HG03159 (cell line): ENCODE results near the gene IVNS1ABP.

ENCODE experiments used
- ATAC-seq: cut with Tn5 transposase; IDR thresholded peaks from one replicate; pipeline ENCODE4 v1.9.1; 2021; ENCODE audit warnings: mild to moderate bottlenecking, moderate library complexity; ENCODE audit not compliant: unreplicated experiment

IVNS1ABP gene

DNA sequence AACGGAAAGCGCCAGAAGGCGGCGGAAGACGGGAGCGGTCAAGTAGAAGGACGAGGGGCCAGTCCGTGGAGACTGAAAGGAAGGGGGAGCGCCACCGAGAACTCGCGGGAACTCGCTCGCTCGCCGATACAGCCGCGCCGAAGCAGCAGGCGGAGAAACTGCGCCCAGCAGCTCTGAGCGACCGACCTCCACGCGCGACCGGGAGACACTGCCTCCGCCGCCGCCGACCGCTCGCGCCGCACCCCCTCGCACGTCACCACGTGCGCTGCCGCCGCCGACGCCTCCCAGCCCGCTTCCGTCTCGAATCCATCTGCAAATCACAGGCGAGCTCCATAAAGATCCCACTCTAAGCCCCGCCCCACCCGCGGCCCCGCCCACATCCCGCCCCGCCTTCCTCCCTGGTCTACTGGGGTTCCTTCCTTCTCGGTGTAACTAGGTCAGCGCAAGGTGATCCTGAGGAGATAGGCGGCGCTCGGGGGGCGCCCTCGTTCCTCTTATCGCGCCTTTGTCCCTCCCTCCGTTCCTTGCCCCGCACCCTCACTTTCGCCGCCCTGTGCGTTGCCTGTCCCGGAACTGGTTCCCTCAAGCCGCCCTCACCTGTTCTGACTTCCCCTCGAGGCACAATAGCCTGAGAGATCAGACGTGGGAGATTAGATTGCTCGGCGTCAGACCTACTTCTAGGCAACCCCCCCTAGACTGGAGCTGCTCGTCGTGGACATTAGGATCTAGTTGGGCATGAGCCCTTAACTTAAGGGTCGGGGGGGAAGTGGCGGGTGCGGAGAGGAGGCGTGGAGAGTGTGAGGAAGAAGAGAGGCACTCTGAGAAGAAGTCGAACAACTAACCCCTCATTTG lies at the start of gene IVNS1ABP:
TSS of gene IVNS1ABP (minus strand) at position 210 of the 852 bp plus-strand sequence. CDS start 7,750 bp downstream, outside the sequence.
- peak; percentile 67 for ATAC-seq

DNA sequence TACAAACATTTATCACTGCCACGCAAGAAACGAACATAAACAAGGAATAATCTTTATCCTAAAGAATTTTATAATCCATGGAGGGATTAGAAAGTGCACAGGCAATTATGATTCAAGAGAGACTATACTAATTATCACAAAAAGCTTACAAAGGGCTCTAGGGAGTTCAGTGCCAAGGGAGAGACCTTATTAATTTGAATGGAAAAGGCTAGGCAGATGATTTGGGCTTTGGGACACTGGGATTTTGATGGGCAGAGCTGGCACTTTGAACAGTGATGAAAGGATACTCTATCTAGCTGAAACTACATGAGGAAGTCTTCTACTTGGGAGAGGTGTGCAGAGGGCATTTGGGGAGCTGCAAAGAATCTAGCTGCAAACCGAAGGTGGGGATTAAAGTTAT lies 48.9 kb upstream of the IVNS1ABP start:
- ATAC-seq, result no peak

DNA sequence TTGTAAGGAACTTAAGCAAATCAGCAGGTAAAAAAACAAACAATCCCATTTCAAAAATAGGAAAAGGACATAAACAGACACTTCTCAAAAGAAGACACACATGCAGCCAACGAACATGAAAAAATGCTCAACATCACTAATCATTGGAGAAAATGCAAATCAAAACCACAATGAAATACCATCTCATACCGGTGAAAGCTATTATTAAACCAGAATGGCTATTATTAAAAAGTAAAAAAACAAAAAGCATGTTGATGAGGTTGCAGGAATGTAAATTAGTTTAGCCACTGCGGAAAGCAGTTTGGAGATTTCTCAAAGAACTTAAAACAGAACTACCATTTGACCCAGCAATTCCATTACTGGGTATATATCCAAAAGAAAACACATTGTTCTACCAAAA lies 47.5 kb upstream of the IVNS1ABP start:
- ATAC-seq, result peak; percentile 56

DNA sequence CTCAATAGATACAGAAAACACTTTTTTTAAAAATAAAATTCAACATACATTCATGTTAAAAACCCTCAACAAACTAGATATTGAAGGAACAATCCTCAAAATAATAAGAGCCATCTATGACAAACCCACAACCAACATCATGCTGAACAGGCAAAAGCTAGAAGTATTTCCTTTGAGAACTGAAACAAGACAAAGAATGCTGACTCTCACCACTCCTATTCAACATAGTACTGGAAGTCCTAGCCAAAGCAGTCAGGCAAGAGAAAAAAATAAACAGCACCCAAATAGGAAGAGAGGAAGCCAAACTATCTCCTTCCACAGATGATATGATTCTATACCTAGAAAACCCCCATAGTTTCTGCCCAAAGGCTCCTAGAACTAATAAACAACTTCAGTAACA lies 46.2 kb upstream of the IVNS1ABP start:
- ATAC-seq, result no peak

DNA sequence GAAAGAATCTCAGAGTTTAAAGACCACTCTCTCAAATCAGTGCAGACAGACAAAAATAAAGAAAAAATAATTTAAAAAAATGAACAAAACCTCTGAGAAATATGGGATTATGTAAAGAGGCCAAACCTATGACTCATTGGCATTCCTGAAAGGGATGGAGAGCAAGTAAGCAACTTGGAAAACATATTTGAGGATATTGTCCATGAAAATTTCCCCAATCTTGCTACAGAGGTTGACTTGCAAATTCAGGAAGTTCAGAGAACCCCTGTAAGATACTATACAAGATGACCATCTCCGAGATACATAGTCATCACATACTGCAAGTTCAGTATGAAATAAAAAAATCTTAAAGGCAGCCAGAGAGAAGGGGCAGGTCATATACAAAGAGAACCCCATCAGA lies 43.7 kb upstream of the IVNS1ABP start:
- no peak for ATAC-seq

DNA sequence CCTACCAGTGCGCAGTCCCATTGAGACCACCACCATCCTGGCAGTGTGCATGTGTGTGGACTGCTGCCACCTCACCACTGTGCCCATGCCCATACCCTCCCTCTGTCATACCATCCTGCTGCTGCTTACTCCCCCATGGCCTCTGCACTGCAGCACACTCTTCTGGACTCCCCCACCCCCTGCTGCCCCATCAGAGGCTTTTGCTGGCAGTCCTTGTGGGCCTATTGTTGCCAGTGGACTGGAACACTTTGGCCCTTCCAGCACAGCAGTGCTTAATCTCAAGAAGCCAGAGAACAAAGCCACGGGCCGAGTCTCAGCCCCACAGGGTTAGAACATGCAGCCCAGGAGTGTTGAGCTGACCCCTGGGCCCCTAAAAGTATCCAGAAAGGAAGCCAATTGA lies 41.9 kb upstream of the IVNS1ABP start:
- ATAC-seq, result no peak

DNA sequence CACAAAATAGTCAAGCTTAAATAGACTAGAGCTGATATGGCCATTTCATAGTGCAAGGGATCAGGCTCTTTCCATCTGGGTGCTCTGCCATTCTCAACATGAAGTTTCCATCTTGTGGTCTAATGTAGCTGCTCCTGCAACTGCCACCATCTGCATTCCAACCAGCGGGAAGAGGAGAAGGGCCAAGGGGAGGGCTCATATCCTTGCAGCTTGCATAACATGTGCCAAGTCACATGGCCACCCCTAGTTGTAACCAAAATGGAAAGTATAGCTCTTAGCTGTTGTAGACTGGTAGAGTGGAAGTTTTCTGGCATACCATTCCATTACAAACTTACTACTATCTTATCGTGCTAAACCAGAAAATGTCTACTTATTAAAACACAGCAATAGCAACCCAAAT lies 38.9 kb upstream of the IVNS1ABP start:
- ATAC-seq, result no peak

DNA sequence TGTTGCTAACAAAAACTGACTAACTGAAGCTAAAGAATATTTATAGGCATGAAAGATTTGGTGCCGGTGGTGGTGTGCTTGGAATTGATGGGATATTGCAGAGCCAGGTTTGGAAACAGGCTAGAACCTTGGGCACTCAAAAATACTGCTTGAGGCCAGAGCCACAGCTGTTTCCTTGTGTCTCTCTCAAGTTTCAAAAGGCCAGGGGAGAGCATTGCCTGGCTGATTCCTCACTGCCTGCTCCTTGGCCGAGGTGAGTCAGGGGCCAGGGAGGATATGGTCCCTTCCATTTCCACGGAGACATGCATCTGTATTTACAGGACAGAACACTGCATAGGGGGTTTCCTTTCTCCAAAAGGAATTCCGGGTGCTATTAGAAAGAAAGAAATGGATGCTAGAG lies 36.1 kb upstream of the IVNS1ABP start:
- ATAC-seq, result no peak

DNA sequence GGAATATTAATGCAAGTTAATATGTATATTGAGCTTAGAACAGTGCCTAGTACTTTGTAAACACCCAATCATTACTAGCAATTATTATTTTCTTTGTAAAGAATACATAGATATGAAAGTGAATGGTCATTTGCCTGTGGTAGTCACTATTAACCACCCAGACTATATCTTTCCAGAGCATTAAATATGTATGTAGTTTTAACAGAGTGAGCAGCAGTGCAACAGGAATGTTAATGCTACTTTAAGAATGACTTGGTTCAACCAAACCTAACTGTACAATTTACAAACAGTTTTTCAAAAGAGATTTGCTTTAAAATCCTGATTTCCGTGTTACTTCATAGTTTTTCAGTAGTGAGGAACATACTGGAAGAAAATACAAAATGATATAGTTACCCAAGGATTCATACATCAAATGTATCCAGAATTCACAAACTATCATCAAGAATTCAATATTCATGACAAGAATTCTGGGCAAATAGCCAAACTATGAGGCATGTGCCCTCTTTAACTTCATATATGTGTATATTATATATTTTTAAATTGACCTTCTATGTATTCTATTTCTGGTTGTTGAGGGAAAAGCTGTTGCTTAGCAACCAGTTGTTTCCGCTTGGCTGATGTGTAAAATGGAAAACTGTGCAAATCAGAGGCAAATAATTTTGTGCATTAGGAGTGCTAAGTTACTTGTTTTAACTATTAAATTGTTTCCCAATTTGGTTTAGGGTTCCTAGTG lies 34.9 kb upstream of the IVNS1ABP start:
- no peak for ATAC-seq

DNA sequence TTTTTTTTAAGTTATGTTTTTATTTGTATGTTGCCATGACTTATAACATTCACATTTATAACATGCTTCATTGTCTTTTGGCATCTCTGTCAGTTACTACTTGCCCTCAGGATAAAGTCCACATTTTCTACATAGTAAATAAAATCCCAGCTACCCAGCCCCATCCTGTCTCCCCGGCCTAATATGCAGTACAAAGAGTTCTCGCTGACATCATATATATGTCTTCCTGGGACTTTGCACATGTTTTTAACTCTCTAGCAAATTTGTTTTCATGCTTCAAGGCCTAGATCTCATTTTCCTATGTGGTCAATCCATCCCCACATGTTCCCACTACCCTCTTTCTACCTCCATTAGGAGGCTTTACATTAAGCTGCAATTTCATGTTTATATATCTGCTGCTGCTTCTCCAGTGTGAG lies 33.0 kb upstream of the IVNS1ABP start:
- ATAC-seq, result no peak

DNA sequence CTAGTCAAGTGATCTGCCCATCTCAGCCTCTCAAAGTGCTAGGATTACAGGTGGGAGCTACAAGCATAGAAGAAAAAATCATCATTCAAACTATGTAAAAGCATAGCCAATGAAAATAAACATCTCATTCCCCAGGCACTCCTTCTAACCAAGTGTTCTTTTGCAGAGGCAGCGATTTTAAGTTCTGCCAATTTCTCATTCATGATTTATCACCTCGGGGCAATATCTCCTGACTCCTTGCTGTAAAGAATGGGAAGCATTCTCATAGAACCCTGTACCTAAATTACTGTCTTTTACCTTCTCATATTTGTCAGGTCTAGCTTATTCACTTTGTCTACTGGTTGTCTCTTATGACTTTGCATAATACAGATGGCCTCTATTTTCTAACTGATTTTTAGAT lies 32.5 kb upstream of the IVNS1ABP start:
- no peak for ATAC-seq

DNA sequence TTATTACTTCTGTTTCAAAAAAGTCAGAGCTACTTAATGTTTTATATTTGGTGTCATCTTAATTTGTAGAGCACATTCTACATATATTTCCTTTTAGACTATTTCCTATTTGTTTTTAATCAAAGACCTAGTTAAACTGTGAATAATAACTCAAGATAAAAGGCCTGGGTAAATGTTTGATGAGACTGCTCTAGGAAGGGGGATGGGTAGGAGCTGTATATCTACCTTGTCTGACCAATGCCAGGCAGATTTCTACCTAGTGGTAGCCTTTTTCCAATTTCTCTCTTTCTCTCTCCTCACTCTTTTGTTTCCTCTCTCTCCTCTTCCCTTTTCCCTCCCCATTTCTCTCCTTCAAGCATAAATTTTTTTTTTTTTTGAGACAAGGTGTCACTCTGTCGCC lies 31.9 kb upstream of the IVNS1ABP start:
- no peak for ATAC-seq

DNA sequence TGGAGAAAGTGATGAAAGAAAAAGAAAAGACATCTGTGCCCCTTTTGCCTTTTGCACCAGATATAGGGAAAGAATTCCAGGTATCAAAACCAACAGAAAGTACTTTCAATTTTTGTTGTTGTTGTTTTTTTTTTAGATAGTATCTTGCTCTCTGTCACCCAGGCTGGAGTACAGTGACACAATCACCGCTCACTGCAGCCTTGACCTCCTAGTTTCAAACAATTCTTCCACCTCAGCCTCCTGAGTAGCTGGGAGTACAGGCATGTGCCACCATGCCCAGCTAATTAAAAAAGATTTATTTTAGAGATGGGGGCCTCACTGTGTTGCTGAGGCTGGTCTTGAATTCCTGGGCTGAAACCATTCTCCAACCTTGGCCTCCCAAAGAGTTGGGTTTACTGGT lies 31.3 kb upstream of the IVNS1ABP start:
- no peak for ATAC-seq

DNA sequence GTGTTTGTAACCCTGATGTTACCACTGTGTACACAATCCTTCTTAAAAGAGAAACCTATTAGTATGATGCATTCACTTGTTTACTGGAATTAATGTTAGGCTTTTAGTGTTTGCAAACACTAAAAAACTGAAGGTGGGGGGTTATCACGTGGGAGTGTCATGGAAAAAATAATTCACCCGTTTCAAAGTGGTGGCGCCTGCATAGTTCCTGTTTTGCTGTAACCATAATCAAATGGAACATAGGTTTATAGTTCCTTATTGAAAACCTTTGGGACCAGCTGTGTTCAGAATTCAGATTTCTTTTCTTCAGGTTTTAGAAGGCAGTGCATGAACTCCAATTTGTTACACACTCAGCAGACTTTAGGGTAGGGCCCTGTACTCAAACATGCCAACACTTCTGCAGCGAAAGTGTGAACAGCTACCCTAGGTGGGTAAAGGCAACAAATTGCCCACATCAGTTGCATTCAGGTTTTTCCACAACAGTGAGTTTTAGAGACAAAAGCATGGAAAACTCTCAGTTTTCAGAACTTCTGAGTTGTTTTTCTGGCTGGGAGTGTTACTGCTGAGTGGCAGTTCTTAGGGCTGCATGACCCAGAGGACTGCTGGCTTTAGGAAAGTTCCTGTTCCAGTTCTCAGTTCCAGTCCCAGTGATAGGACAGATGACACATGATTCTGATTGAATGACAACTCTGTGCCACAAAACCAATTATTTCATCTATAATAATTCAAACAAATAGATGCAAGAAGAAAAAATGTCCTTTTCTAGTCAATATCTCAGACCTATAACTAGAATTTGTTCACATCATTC lies 29.1 kb upstream of the IVNS1ABP start:
- ATAC-seq, result no peak

DNA sequence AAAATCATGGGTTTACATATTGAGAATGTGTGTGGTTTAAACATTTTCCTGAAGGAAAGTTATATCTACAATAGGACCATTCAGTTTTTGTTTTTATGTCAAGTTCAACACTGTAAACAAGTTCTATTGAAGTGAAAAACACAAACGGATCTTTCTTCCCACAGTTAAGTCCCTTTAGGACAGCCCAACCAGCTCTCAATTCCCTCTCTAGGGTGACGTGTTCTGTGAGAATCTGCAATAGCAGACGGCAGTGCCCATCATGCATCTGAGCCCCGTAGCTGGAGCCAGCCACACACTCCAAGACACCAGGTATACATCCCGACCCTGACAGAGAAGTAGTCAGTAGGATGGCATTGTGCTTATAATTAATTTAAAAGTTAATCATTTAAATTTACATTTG lies 26.3 kb upstream of the IVNS1ABP start:
- no peak for ATAC-seq

DNA sequence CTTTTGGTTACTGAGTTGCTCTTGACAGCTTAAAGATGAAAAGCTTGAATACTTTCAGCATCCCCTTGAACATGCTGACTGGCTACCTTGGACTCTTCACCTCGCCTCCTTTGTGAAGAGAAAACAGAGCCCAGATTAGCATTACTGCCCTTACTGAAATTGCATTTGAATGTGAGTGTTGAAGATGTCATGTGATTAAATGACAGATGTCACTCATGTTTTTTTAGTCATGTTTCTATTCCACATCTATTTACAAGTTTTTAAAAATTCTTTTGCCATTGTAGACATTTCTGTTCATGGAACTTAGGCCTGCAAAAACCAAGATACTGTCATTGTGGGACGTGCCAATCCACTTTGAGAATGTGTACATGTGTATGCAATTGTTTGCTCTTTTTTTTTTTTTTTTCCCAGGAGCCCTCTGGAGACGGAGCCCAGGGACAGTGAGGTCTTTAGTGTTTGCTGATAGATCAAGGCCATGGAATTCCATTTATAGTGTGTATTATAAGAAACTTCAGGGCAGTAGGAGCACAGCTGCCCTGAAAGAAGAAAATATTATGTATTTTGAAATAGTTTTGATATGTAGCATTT lies 25.7 kb upstream of the IVNS1ABP start:
- ATAC-seq, result no peak

DNA sequence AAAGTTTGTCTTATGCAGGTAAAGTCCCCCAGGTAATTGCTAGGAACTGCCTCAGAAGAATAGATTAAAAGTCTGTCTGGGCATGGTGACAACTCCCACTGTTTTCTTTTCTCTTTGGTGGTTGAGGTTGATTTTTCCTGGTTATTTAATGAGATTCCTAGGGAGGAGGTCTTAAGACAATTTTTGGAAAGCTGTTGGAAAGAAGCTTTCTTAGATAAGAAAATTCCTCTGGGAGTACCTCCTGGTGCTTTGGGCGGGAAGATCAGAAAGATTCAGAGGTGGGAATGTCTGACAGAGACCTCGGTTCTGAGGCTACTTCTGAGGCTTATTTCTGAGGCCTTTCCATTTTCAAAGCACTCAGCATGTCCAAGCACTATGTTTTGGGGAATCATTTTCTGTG lies 25.0 kb upstream of the IVNS1ABP start:
- no peak for ATAC-seq

DNA sequence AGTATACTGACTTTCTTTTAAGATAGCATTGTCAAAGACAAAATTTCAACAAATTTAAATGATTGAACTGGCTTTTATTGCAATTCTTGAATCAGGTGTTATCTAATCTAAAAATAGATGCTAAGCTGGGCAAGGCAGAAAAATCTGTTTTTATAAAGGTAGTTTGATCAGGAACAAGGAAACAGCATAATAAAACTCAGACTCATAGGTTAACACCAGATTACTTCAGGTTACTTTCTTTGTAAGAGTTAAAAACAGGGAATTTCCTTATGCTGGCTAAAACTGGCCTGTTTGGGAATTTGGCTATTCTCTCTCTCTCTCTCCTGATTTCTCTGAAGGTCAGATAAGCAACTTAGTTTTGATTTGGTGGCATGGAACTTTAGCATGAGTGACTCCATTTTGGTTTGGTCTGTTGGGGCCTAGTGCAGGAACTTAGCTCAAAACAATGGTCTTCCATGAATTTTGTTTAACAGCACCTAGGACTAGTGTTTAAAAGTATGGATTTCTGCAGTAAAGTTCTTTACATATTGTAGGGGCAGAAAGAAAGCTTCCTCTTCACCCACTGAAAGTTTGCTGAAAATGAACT lies 24.2 kb upstream of the IVNS1ABP start:
- no peak for ATAC-seq

DNA sequence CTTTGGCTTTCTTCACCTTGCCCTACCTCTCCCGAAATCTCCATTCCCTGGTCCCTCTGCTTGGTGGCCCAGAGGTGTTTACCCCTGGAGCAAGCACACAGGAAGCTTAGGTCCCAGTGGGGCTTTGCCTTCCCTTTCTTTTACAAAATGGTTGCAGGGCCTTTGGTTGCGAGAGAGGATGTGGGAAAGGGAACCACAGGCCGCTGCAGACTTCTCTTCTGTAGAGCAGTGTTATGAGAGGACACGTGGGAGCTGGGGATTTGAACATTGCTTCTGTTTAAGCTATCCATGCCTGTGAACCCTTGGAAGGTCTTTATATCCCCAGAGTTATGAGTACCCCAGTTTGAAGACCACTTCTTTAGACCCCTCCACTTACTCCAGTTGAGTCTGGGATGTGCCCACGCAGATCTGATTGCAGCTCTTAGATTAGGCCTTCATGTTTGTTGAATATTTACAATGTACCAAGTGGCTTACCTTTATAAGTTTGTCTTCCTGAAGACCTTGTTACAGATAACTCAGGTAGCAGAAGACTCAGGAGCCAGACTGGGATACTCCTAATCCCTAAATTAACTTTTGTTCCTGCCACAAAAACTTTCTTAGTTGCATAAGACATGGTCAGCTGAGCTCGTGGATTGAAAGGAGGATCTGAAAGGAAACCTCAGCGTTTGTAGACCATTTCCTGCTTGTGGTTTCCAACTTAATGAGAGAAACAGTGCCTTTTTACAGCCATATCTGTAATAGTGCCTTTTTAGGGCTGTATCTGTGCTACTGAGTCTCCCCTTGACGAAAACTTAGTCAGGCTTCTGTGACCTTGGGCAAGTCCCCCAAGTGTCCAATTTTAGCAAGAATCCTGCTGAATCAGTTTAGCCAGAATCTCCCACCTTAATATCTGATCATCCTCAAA lies 21.9 kb upstream of the IVNS1ABP start:
- ATAC-seq, result peak; percentile 99

DNA sequence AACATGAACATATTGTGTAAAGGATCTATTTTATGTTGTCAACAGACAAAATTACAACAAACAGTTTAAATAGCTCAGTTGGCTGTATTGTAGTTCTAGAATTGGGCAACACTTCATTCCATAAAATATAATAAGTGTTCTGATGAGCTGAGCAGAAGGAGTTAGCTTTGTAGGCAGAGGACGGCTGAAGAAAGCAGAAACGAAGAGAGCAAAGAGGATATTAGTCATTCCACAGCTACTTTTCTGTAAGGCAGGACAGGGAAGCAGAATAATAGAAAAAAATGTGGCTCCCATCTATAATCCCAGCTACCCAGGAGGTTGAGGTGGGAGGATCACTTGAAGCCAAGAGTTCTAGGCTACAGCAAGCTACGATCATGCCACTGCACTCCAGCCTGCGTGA lies 20.2 kb upstream of the IVNS1ABP start:
- no peak for ATAC-seq
